MCF 10A (cell line): ENCODE measurements around the gene CCL14. TPM values are rescaled to one million over a fixed set of nuclear protein-coding genes. Genes with fewer than 3 reads are reported as not detected.
"Not testable (repeated sequence)": the region's sequence is repeated elsewhere in the genome, so short reads cannot be mapped to it uniquely, and the experiment has no call there.

Experiments used
- BruUV-seq: library from RNA; stranded (reverse); fragments of 400-500 nt; replicated peaks from 2 replicates; lab custom pipeline; 2021; lab: Mats Ljungman, UMichigan
- CTCF ChIA-PET: fragments of 300-600 bp; sonication (Branson Sonifier 250); formaldehyde crosslinking; extraction: SDS; loops from one replicate; lab custom pipeline; 2021; ENCODE audit warnings: antibody characterized with exemption, inconsistent platforms; lab: Yijun Ruan, JAX
- POLR2A ChIA-PET: fragments of 300-600, 350-650 bp; sonication (Branson Sonifier 250); formaldehyde crosslinking; extraction: SDS; loops from one replicate; lab custom pipeline; 2020; ENCODE audit warnings: antibody characterized with exemption, inconsistent platforms; lab: Yijun Ruan, JAX
- DNase-seq: peaks from one replicate; pipeline ENCODE4 v3.0.0-alpha.2; 2018; ENCODE audit not compliant: unreplicated experiment
- H3K27ac Mint-ChIP-seq: one replicate; pipeline ENCODE4 v1.8.0; 2022; ENCODE audit warnings: mild to moderate bottlenecking, low read depth, mixed read lengths; ENCODE audit not compliant: unreplicated experiment
- H3K27me3 Mint-ChIP-seq: one replicate; pipeline ENCODE4 v1.8.0; 2022; ENCODE audit warnings: mixed read lengths; ENCODE audit not compliant: insufficient read depth, unreplicated experiment
- H3K36me3 Mint-ChIP-seq: one replicate; pipeline ENCODE4 v1.8.0; 2022; ENCODE audit warnings: mild to moderate bottlenecking, moderate library complexity, mixed read lengths; ENCODE audit not compliant: insufficient read depth, unreplicated experiment
- H3K4me1 Mint-ChIP-seq: one replicate; pipeline ENCODE4 v1.8.0; 2022; ENCODE audit warnings: mixed read lengths; ENCODE audit not compliant: insufficient read depth, unreplicated experiment
- H3K4me3 Mint-ChIP-seq: one replicate; pipeline ENCODE4 v1.8.0; 2022; ENCODE audit warnings: mild to moderate bottlenecking, moderate library complexity, mixed read lengths; ENCODE audit not compliant: unreplicated experiment
- H3K9me3 Mint-ChIP-seq: one replicate; pipeline ENCODE4 v1.8.0; 2022; ENCODE audit warnings: mixed read lengths; ENCODE audit not compliant: unreplicated experiment
- intact Hi-C: fragments of 100-400 bp; cut with micrococcal nuclease; formaldehyde crosslinking; loops from 2 replicates; pipeline ENCODE4 v1.14.1; 2022
- total RNA-seq: library from RNA; stranded (reverse); gene quantifications from 2 replicates; pipeline ENCODE4 v1.2.3, GENCODE V29; 2022
- TF ChIP-seq, protein P1 (sequence below): fragments of 200-600 bp; IDR thresholded peaks from one replicate; pipeline ENCODE4 v1.8.0; 2022; ENCODE audit warnings: antibody characterized with exemption, mild to moderate bottlenecking; ENCODE audit not compliant: unreplicated experiment

Gene CCL14
- total RNA-seq, 1 experiment from 2014 or later = not detected

GRCh38 chr17:35944151-35944550 is 42.4 kb downstream of the CCL14 start:
- TF ChIP-seq, protein P1, sequence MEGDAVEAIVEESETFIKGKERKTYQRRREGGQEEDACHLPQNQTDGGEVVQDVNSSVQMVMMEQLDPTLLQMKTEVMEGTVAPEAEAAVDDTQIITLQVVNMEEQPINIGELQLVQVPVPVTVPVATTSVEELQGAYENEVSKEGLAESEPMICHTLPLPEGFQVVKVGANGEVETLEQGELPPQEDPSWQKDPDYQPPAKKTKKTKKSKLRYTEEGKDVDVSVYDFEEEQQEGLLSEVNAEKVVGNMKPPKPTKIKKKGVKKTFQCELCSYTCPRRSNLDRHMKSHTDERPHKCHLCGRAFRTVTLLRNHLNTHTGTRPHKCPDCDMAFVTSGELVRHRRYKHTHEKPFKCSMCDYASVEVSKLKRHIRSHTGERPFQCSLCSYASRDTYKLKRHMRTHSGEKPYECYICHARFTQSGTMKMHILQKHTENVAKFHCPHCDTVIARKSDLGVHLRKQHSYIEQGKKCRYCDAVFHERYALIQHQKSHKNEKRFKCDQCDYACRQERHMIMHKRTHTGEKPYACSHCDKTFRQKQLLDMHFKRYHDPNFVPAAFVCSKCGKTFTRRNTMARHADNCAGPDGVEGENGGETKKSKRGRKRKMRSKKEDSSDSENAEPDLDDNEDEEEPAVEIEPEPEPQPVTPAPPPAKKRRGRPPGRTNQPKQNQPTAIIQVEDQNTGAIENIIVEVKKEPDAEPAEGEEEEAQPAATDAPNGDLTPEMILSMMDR = no peak
- ChIA-PET CTCF (no interaction called here), POLR2A (interaction anchor here (1.3 kb wide), 1 partner anchor 11 kb away, joined by 4 read pairs; no protein-coding TSS in a partner anchor)
- BruUV-seq = no TSS peak
- intact Hi-C loops = no loop called here
- H3K27ac Mint-ChIP-seq = no peak overlapping the region
- H3K27me3 Mint-ChIP-seq = peaks cover 14% of the 10 kb centered on the region
- DNase-seq = no peak
- no peaks in the 10 kb centered on the region for H3K4me1 Mint-ChIP-seq
- H3K9me3 Mint-ChIP-seq = no peaks in the 10 kb centered on the region
- H3K4me3 Mint-ChIP-seq = no peak overlapping the region
- no peaks in the 10 kb centered on the region for H3K36me3 Mint-ChIP-seq

DNA sequence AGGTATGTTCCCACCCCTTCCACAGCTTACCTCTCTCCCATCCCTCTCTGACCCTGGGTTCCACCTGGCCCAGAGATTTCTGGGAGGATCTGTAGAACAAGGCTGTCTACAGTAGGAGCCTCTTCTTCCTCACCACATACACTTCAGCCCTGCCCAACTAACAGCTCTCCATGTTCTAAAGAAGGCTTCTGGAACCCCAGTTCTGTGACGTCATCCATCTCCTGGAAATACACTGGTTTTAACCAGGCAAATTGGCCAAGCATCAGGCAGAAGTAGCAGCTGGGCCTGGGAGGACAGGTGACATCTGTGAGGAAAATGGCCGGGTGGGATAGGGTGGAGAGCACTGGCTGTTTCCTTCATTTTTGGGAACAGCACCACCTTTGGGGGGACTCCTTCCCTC is 43.0 kb downstream of the CCL14 start, which contains the start of gene LYZL6:
TSS of gene LYZL6 (minus strand) at position 177 of the 400 bp plus-strand sequence. CDS start 4,357 bp downstream, outside the sequence.
- no peaks in the 10 kb centered on the region for H3K9me3 Mint-ChIP-seq
- no peak within 1 kb of the TSS for H3K27ac Mint-ChIP-seq
- ChIA-PET CTCF (no interaction called here), POLR2A (interaction anchor here (1.3 kb wide), 1 partner anchor 10 kb away, joined by 4 read pairs; no protein-coding TSS in a partner anchor)
- intact Hi-C loops = no loop called here
- no peak within 1 kb of the TSS for H3K4me3 Mint-ChIP-seq
- no TSS peak for BruUV-seq
- TF ChIP-seq, protein P1 = no peak
- no peak for DNase-seq
- H3K27me3 Mint-ChIP-seq = peaks cover 14% of the 10 kb centered on the region
- no peaks in the 10 kb centered on the region for H3K4me1 Mint-ChIP-seq
- no peaks in the 10 kb centered on the region for H3K36me3 Mint-ChIP-seq

GRCh38 chr17:35942588-35943186 is 43.8 kb downstream of the CCL14 start:
- TF ChIP-seq, protein P1 = no peak
- CTCF ChIA-PET = interaction anchor here (1.4 kb wide), 1 partner anchor 541 kb away, joined by 3 read pairs; no protein-coding TSS in a partner anchor
- no peak for DNase-seq
- peaks cover 14% of the 10 kb centered on the region for H3K27me3 Mint-ChIP-seq
- no TSS peak for BruUV-seq
- POLR2A ChIA-PET = interaction anchor here (1.3 kb wide), 1 partner anchor 10 kb away, joined by 4 read pairs; no protein-coding TSS in a partner anchor
- no peaks in the 10 kb centered on the region for H3K9me3 Mint-ChIP-seq
- no peaks in the 10 kb centered on the region for H3K4me1 Mint-ChIP-seq
- H3K27ac Mint-ChIP-seq = no peak overlapping the region
- intact Hi-C loops = no loop called here
- no peaks in the 10 kb centered on the region for H3K36me3 Mint-ChIP-seq
- no peak overlapping the region for H3K4me3 Mint-ChIP-seq

- H3K4me3 Mint-ChIP-seq, BruUV-seq, H3K27ac Mint-ChIP-seq, H3K4me1 Mint-ChIP-seq, DNase-seq, H3K36me3 Mint-ChIP-seq, H3K9me3 Mint-ChIP-seq, intact Hi-C loops: not testable (repeated sequence)
- ChIA-PET POLR2A (interaction anchor here (0.8 kb wide), 1 partner anchor 28 kb away, joined by 3 read pairs; no protein-coding TSS in a partner anchor), CTCF (interaction anchor here (1.3 kb wide), 1 partner anchor 9 kb away, joined by 5 read pairs; no protein-coding TSS in a partner anchor)
- H3K27me3 Mint-ChIP-seq = peaks cover 12% of the 10 kb centered on the region
These were observed 48.0 kb downstream of the CCL14 start for GRCh38 chr17:35938492-35938891.
